Keratinocyte (primary cell): ENCODE data around the gene EID1. TPM values are rescaled to one million over a fixed set of nuclear protein-coding genes. Genes with fewer than 3 reads are reported as not detected.

Experiments
- DNase-seq: peaks from one replicate; pipeline ENCODE4 v3.0.0-alpha.2; 2011; ENCODE audit warnings: low read depth, missing footprints, low spot score
- FAIRE-seq: peaks from 2 replicates; lab custom pipeline; 2011; peaks lifted over from hg19 to GRCh38; lab: Jason Lieb, UNC
- H2AFZ ChIP-seq: 2 replicates; pipeline ENCODE4 v1.6.0; 2012; ENCODE audit warnings: low read length, control low read depth, inconsistent platforms; ENCODE audit not compliant: control insufficient read depth
- H3K27ac ChIP-seq: 2 replicates; pipeline ENCODE4 v1.5.1; 2011; ENCODE audit warnings: low read length; ENCODE audit not compliant: control insufficient read depth, insufficient read depth
- H3K27me3 ChIP-seq: 3 replicates; pipeline ENCODE4 v1.6.0; 2011; ENCODE audit warnings: low read length; ENCODE audit not compliant: control insufficient read depth, insufficient read depth; ENCODE audit errors: extremely low read depth
- H3K36me3 ChIP-seq, 2 experiments: 2 replicates in 1 of 2; 3 replicates in 1 of 2; pipeline ENCODE4 v1.5.1; 2011; ENCODE audit warnings: low read length in 2 of 2, mild to moderate bottlenecking in 1 of 2; ENCODE audit not compliant: control insufficient read depth in 2 of 2, insufficient read depth in 2 of 2; ENCODE audit errors: extremely low read depth in 1 of 2
- H3K4me1 ChIP-seq: 3 replicates; pipeline ENCODE4 v1.5.1; 2011; ENCODE audit warnings: low read length; ENCODE audit not compliant: control insufficient read depth, insufficient read depth; ENCODE audit errors: extremely low read depth
- H3K4me2 ChIP-seq: 3 replicates; pipeline ENCODE4 v1.6.0; 2011; ENCODE audit warnings: low read depth, low read length; ENCODE audit not compliant: control insufficient read depth, insufficient read depth; ENCODE audit errors: extremely low read depth
- H3K4me3 ChIP-seq, 3 experiments: fragments of 200-600 bp in 1 of 3; sonication (generic) in 1 of 3; 2 replicates in 2 of 3; 3 replicates in 1 of 3; pipeline ENCODE4 v1.5.1; 2011 to 2016; ENCODE audit warnings: low read length in 3 of 3, mild to moderate bottlenecking in 3 of 3, control low read depth in 2 of 3, inconsistent platforms in 1 of 3, low read depth in 1 of 3, mixed read lengths in 1 of 3, mixed run types in 1 of 3, moderate library complexity in 1 of 3; ENCODE audit not compliant: control insufficient read depth in 2 of 3, insufficient read depth in 2 of 3; ENCODE audit errors: extremely low read depth in 1 of 3
- H3K79me2 ChIP-seq: 2 replicates; pipeline ENCODE4 v1.6.0; 2012; ENCODE audit warnings: low read length; ENCODE audit not compliant: control insufficient read depth, insufficient read depth
- H3K9ac ChIP-seq: 3 replicates; pipeline ENCODE4 v1.6.0; 2011; ENCODE audit warnings: low read length; ENCODE audit not compliant: control insufficient read depth, insufficient read depth; ENCODE audit errors: extremely low read depth
- H3K9me1 ChIP-seq: 3 replicates; pipeline ENCODE4 v1.6.0; 2011; ENCODE audit warnings: low read length; ENCODE audit not compliant: control insufficient read depth, insufficient read depth; ENCODE audit errors: extremely low read depth
- H3K9me3 ChIP-seq: 2 replicates; pipeline ENCODE4 v1.5.1; 2012; ENCODE audit warnings: low read depth, low read length; ENCODE audit not compliant: control insufficient read depth
- H4K20me1 ChIP-seq: 3 replicates; pipeline ENCODE4 v1.6.0; 2011; ENCODE audit warnings: low read length; ENCODE audit not compliant: control insufficient read depth, insufficient read depth; ENCODE audit errors: extremely low read depth
- EZH2 ChIP-seq: IDR thresholded peaks from one replicate; pipeline ENCODE4 v1.6.1; 2012; ENCODE audit warnings: inconsistent platforms, mild to moderate bottlenecking, low read length, moderate library complexity
- dilution Hi-C: fragments of 300-500 bp; cut with MboI; formaldehyde crosslinking; loops from one replicate; pipeline ENCODE4 v1.7.0; 2020; ENCODE audit warnings: low sequenced_read_pairs; ENCODE audit not compliant: extremely low pct_ligation_motif_present
- polyA plus RNA-seq, 5 experiments: library from polyadenylated mRNA; depleted of rRNA in 3 of 5; stranded (reverse) in 3 of 5; stranded (forward) in 1 of 5; unstranded in 1 of 5; fragments of >200 nt; gene quantifications; 1 replicate in 1 of 5; 2 replicates in 3 of 5; 3 replicates in 1 of 5; pipeline versions ENCODE4 v1.2.1 to v1.2.3, GENCODE V29; 2011 to 2012; ENCODE audit warnings: missing spikeins in 2 of 5, low read depth in 1 of 5, low replicate concordance in 1 of 5
- TF ChIP-seq, protein P1 (sequence below), 3 experiments: IDR thresholded peaks in 1 of 3; conservative IDR thresholded peaks in 1 of 3; optimal IDR thresholded peaks in 1 of 3; 2 replicates in 2 of 3; 3 replicates in 1 of 3; pipeline versions ENCODE3 to v1.5.1; 2011; ENCODE audit warnings: low read length in 3 of 3, mild to moderate bottlenecking in 3 of 3, moderate library complexity in 2 of 3, control low read depth in 1 of 3, inconsistent platforms in 1 of 3; ENCODE audit not compliant: insufficient read depth in 2 of 3; ENCODE audit errors: extremely low read depth in 1 of 3

Gene EID1
- polyA plus RNA-seq, 1 donor (not counting 4 experiments of a cell fraction or from before 2014, with no cell fraction given) = 120 TPM

DNA sequence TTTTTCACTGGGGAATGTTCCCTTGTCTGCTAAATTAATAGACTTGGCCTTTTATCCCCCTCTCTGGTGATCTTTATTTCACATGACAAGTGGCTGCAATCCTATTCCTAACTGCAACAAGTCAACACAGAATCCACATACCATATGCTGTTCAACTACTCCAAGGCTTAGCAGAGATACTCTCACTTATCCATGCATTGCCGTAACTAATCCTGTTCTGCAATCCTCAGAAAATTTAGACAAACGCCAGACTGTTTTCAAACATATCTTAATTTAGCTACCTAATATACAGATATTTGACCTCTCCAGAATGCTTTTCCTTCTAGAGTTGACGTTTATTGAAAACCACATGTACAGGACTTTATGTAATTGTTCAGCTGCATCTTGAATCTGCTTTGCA, 37.9 kb downstream of the EID1 start:
- H2AFZ ChIP-seq = no peak overlapping the region
- H3K79me2 ChIP-seq = no peaks in the 10 kb centered on the region
- H3K4me3 ChIP-seq = no peak overlapping the region
- H3K27ac ChIP-seq = no peak overlapping the region
- no peaks in the 10 kb centered on the region for H3K9me1 ChIP-seq
- no peak overlapping the region for H3K4me2 ChIP-seq
- H3K4me1 ChIP-seq = peaks cover 3% of the 10 kb centered on the region
- dilution Hi-C loops = no loop called here
- no peaks in the 10 kb centered on the region for H4K20me1 ChIP-seq
- H3K36me3 ChIP-seq = no peaks in the 10 kb centered on the region
- H3K9ac ChIP-seq = no peak overlapping the region
- TF ChIP-seq EZH2 = no peak
- TF ChIP-seq, protein P1, sequence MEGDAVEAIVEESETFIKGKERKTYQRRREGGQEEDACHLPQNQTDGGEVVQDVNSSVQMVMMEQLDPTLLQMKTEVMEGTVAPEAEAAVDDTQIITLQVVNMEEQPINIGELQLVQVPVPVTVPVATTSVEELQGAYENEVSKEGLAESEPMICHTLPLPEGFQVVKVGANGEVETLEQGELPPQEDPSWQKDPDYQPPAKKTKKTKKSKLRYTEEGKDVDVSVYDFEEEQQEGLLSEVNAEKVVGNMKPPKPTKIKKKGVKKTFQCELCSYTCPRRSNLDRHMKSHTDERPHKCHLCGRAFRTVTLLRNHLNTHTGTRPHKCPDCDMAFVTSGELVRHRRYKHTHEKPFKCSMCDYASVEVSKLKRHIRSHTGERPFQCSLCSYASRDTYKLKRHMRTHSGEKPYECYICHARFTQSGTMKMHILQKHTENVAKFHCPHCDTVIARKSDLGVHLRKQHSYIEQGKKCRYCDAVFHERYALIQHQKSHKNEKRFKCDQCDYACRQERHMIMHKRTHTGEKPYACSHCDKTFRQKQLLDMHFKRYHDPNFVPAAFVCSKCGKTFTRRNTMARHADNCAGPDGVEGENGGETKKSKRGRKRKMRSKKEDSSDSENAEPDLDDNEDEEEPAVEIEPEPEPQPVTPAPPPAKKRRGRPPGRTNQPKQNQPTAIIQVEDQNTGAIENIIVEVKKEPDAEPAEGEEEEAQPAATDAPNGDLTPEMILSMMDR (optimal IDR thresholded peaks at IDR 0.05 in 1 of 3, IDR thresholded peaks at IDR 0.05 in 1 of 3, conservative IDR thresholded peaks at IDR 0.05 in 1 of 3; ENCODE audit: extremely low read depth in 1 of 3, insufficient read depth in 2 of 3, low read length in 3 of 3) = no peak
- no peaks in the 10 kb centered on the region for H3K9me3 ChIP-seq
- DNase-seq = no peak
- no peak for FAIRE-seq
- H3K27me3 ChIP-seq = peaks cover 4% of the 10 kb centered on the region

DNA sequence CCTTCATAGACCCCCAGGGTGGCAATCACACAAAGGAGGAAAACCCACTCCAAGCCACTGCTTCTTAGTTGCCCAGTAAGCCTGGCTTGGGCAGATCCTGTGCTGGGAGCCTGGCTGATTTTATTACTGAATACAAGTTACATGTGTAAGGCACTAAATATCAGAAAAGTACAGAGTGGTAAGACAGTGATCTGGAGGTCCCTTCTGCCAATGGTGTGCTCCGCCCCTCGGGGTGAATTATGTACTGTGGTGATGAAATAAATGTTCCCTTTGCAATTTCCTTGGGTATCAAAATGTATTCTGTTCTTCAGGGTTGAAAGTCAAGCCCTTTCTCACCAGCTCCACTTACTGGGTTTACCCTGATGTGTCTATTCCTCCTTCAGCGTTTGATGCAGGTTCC, 38.8 kb downstream of the EID1 start:
- H3K9me3 ChIP-seq = no peaks in the 10 kb centered on the region
- dilution Hi-C loops = no loop called here
- FAIRE-seq = no peak

More for the DNA sequence above, 38.8 kb downstream of the EID1 start:
- Histone ChIP-seq H4K20me1 (no peaks in the 10 kb centered on the region), H2AFZ (no peak overlapping the region), H3K4me2 (no peak overlapping the region), H3K27ac (no peak overlapping the region), H3K27me3 (peaks cover 4% of the 10 kb centered on the region), H3K4me1 (peaks cover 3% of the 10 kb centered on the region), H3K36me3 (no peaks in the 10 kb centered on the region), H3K9ac (no peak overlapping the region), H3K79me2 (no peaks in the 10 kb centered on the region), H3K9me1 (no peaks in the 10 kb centered on the region), H3K4me3 (no peak overlapping the region)
- no peak for TF ChIP-seq EZH2
- TF ChIP-seq, protein P1 (optimal IDR thresholded peaks at IDR 0.05 in 1 of 3, IDR thresholded peaks at IDR 0.05 in 1 of 3, conservative IDR thresholded peaks at IDR 0.05 in 1 of 3; ENCODE audit: extremely low read depth in 1 of 3, insufficient read depth in 2 of 3, low read length in 3 of 3) = no peak
- no peak for DNase-seq
